Loucy (cell line): Measurements from ENCODE around the gene ENTPD2.

ENCODE experiments used
- H2AFZ ChIP-seq: fragments of 200-600 bp; sonication (generic); 2 replicates; pipeline ENCODE4 v1.6.0; 2016; ENCODE audit warnings: antibody characterized with exemption, mild to moderate bottlenecking, low read length, moderate library complexity
- H3F3A ChIP-seq: fragments of 200-600 bp; 2 replicates; pipeline ENCODE4 v1.6.0; 2016; ENCODE audit warnings: antibody characterized with exemption, low read depth, mild to moderate bottlenecking
- H3K27me3 ChIP-seq: fragments of 200-600 bp; sonication (generic); 2 replicates; pipeline ENCODE4 v1.6.1; 2014; ENCODE audit warnings: low read length, mild to moderate bottlenecking; ENCODE audit not compliant: insufficient read depth, poor library complexity, severe bottlenecking
- H3K36me3 ChIP-seq: fragments of 200-600 bp; sonication (generic); 2 replicates; pipeline ENCODE4 v1.6.1; 2016; ENCODE audit warnings: low read length; ENCODE audit not compliant: insufficient read depth
- H3K4me1 ChIP-seq: fragments of 200-600 bp; sonication (generic); 2 replicates; pipeline ENCODE4 v1.5.1; 2014; ENCODE audit warnings: low read length, mild to moderate bottlenecking; ENCODE audit not compliant: insufficient read depth, poor library complexity, severe bottlenecking
- H3K4me2 ChIP-seq: fragments of 200-600 bp; sonication (generic); 2 replicates; pipeline ENCODE4 v1.6.0; 2014; ENCODE audit warnings: antibody characterized with exemption, low read length, low read depth, mild to moderate bottlenecking; ENCODE audit not compliant: poor library complexity, severe bottlenecking
- H3K4me3 ChIP-seq: fragments of 200-600 bp; sonication (generic); 2 replicates; pipeline ENCODE4 v1.5.1; 2014; ENCODE audit warnings: low read length, mild to moderate bottlenecking, mixed read lengths; ENCODE audit not compliant: poor library complexity, severe bottlenecking
- H3K79me2 ChIP-seq: fragments of 200-600 bp; sonication (generic); 2 replicates; pipeline ENCODE4 v1.6.1; 2014; ENCODE audit warnings: low read length; ENCODE audit not compliant: insufficient read depth
- H3K9ac ChIP-seq: fragments of 200-600 bp; sonication (generic); 2 replicates; pipeline ENCODE4 v1.6.0; 2014; ENCODE audit warnings: mild to moderate bottlenecking, low read depth, low read length, moderate library complexity; ENCODE audit not compliant: poor library complexity, severe bottlenecking
- H3K9me2 ChIP-seq: fragments of 200-600 bp; sonication (generic); replicated peaks from 2 replicates; pipeline ENCODE4 v1.6.1; 2016; ENCODE audit warnings: low read depth, low read length, mixed read lengths
- H3K9me3 ChIP-seq: fragments of 200-600 bp; sonication (generic); 2 replicates; pipeline ENCODE4 v1.6.1; 2014; ENCODE audit warnings: mild to moderate bottlenecking, antibody characterized with exemption, low read length, low read depth; ENCODE audit not compliant: insufficient read depth
- H4K20me1 ChIP-seq: fragments of 200-600 bp; sonication (generic); 2 replicates; pipeline ENCODE4 v1.6.0; 2014; ENCODE audit warnings: antibody characterized with exemption, low read length, mild to moderate bottlenecking; ENCODE audit not compliant: insufficient read depth, poor library complexity, severe bottlenecking
- CTCF ChIP-seq: fragments of 200-600 bp; sonication (generic); conservative IDR thresholded peaks from 2 replicates; pipeline ENCODE4 v1.5.1; 2014; ENCODE audit warnings: mild to moderate bottlenecking, antibody characterized with exemption, low read length
- EZH2phosphoT487 ChIP-seq: fragments of 200-600 bp; IDR thresholded peaks from 2 replicates; pipeline ENCODE4 v1.6.1; 2018; ENCODE audit warnings: antibody characterized with exemption, mild to moderate bottlenecking, moderate library complexity, borderline replicate concordance

The ENTPD2 gene

GRCh38 chr9:137046088-137046787 lies 7.6 kb downstream of the ENTPD2 start, which contains the start of gene NPDC1:
Gene NPDC1, minus strand, starts transcription at chr9:137046177. Its CDS starts 188 bp downstream, at chr9:137045989.
- Histone ChIP-seq H3K79me2 (peaks cover 21% of the 10 kb centered on the region; the same call in 1 of the 2 replicates), H3K4me2 (peak within 1 kb of the TSS; percentile 89), H3K27me3 (no peaks in the 10 kb centered on the region), H3K4me3 (peak within 1 kb of the TSS; percentile 82), H3K9me2 (no peaks in the 10 kb centered on the region), H3K9me3 (no peaks in the 10 kb centered on the region), H4K20me1 (peaks cover 23% of the 10 kb centered on the region), H3K36me3 (no peaks in the 10 kb centered on the region), H2AFZ (peak within 1 kb of the TSS; percentile 85), H3F3A (no peaks in the 10 kb centered on the region), H3K4me1 (peaks cover 24% of the 10 kb centered on the region), H3K9ac (peak within 1 kb of the TSS; percentile 70)
- peak; percentile 83 for TF ChIP-seq CTCF
- TF ChIP-seq EZH2phosphoT487: no peak

- Histone ChIP-seq H3K4me1 (peaks cover 24% of the 10 kb centered on the region), H3K9ac (peak overlapping the region; percentile 70)
Observed at GRCh38 chr9:137045294-137046087, 8.4 kb downstream of the ENTPD2 start.

More at GRCh38 chr9:137045294-137046087, 8.4 kb downstream of the ENTPD2 start:
- TF ChIP-seq CTCF: no peak
- no peak for TF ChIP-seq EZH2phosphoT487
- Histone ChIP-seq H4K20me1 (peaks cover 23% of the 10 kb centered on the region), H3K4me2 (peak overlapping the region; percentile 89), H3K9me3 (no peaks in the 10 kb centered on the region), H3K27me3 (no peaks in the 10 kb centered on the region), H3K4me3 (peak overlapping the region; percentile 82), H2AFZ (peak overlapping the region; percentile 85; the same call in 1 of the 2 replicates), H3K79me2 (peaks cover 21% of the 10 kb centered on the region; the same call in 1 of the 2 replicates), H3K36me3 (no peaks in the 10 kb centered on the region), H3F3A (no peaks in the 10 kb centered on the region), H3K9me2 (no peaks in the 10 kb centered on the region)
